SW 1271 (cell line): ENCODE measurements around the gene MAP3K8.

Source experiments
- DNase-seq, 2 experiments: peaks; one replicate each; lab custom pipeline; 2025; lab: John Stamatoyannopoulos, UW

The MAP3K8 gene

DNA sequence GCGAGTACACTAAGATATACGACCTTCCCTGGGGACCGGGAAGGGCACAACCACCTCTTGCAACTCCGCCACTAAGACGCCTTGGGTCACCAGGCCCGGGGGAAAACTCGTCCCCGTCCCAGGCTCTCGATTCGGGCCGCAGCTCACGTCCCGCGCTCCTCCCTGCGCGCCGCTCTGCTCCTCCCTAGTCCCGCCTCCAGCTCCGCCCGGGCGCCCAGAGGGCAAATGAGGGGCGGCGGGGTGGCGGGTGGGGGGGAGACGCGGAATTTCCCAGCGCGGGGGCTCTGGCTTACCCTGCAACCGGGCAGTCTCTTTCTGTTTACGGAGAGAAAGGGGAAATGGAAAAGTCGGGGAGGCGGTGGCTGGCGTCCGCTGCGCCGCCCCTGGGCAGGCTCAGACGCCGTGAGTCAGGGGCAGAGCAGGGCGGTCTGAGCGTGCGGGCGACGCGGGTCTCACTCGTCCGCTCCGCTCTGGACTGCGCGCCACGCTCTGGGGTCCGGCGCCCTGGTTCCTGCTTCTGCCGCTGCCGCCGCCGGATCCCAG lies at the start of gene MAP3K8:
MAP3K8 (plus strand) TSS at position 455 of the 543 bp plus-strand sequence. CDS start 4,755 bp downstream, outside the sequence.
- peak; percentile 91 to 94 for DNase-seq

GRCh38 chr10:30384701-30385201 lies 49.2 kb upstream of the MAP3K8 start:
- DNase-seq: peak in 1 of 2 experiments; percentile 46

DNA sequence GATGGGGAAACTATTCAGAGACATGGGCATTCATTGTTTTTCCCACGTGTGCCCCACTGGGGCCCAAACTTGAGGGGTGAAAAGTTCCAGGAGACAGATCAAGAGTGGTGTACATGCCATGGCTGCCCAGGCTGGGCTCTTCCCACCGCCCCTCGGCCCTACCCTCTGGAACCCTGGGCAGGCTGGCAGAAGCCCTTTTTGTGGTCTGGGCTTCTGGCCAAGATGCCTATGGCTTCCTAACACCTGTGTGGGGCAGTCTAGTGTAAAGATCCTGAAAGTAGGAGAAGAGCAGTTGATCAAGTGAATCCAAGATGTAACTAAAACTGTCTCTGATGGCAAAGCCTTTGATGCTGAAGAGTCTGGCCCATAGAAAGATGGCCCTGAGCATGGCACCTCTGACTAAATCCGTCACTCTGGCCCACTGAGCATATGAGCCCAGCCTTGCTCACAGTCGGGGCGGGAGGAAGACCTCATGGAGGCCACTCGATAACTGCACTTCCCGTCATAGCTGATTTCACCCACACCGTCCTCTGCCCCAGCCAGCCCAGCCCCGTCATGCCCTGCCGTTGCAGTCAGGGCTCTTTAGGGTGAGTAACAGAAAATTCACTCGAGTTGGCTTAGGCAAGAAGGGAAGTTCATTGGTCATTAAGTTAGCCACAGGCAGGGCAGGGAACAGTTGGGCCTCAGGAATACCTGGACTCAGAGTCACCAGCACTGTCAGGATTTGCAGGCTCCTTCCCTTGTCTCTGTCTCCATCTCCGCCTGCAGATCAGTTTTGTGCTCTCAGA lies 47.0 kb upstream of the MAP3K8 start:
- no peak for DNase-seq

- DNase-seq: no peak
Observed at GRCh38 chr10:30387646-30388243, 46.2 kb upstream of the MAP3K8 start.

- no peak for DNase-seq
Observed at GRCh38 chr10:30389543-30389942, 44.4 kb upstream of the MAP3K8 start.

- no peak for DNase-seq
Observed at GRCh38 chr10:30390207-30390606, 43.8 kb upstream of the MAP3K8 start.

- DNase-seq: no peak
Observed at GRCh38 chr10:30391266-30391665, 42.7 kb upstream of the MAP3K8 start.

DNA sequence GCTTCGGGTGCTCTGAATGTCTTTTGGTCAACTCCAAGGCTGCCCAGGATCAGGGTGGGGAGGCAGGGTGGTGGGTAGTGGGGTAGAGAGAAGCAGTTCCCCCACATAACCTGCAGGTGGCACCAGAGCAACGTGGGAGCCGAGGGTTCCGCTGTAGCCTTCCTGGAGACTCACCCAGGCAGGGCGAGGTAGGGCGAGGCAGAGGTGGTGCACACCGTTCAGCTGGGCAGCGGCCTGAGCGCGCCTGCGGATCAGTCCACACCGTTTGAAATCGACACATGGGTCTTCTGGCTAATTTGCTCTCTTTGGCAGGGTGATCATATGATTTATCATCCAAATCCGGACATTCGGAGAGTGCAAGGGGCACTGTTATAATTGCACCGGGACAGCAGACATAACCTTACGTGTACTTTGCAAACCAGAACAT lies 41.4 kb upstream of the MAP3K8 start:
- peak; percentile 29 to 62 for DNase-seq

DNA sequence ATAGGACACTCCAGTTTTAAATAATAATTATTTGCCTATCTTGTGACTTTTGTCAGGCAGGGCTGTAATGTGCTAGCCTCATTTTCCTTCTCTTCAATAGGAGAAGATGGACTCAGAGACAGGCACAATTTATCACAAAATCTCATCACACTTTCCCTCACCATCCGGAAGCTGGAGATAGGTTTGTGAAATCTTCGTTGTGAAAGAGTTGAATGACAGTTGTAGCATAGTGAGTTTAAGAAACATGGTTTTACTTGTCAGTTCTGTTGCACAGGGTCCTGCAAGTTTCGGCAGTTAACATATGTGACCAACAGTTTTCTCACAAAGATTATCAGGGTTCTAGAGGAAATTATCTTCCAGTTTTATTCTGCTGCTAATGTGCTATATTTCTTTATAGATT lies 37.7 kb upstream of the MAP3K8 start:
- DNase-seq: no peak

- DNase-seq: no peak
Observed at GRCh38 chr10:30396698-30397097, 37.3 kb upstream of the MAP3K8 start.

GRCh38 chr10:30398193-30398592 lies 35.8 kb upstream of the MAP3K8 start:
- DNase-seq: no peak

GRCh38 chr10:30398788-30399187 lies 35.2 kb upstream of the MAP3K8 start:
- DNase-seq: no peak

- no peak for DNase-seq
Observed at GRCh38 chr10:30403494-30403893, 30.5 kb upstream of the MAP3K8 start.

DNA sequence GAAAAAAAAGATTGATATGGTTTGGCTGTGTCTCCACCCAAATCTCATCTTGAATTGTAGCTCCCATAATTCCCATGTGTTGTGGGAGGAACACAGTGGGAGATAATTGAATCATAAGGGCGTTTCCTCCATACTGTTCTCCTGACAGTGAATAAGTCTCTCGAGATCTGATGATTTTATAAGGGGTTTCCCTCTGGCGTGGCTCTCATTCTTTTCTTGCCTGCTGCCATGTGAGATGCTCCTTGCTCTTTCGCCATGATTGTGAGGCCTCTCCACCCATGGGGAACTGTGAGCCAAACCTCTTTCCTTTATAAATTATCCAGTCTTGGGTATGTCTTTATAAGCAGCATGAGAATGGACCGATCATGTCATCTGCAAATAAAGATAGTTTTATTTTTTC lies 29.4 kb upstream of the MAP3K8 start:
- DNase-seq: no peak

- no peak for DNase-seq
Observed at GRCh38 chr10:30411263-30411662, 22.7 kb upstream of the MAP3K8 start.

DNA sequence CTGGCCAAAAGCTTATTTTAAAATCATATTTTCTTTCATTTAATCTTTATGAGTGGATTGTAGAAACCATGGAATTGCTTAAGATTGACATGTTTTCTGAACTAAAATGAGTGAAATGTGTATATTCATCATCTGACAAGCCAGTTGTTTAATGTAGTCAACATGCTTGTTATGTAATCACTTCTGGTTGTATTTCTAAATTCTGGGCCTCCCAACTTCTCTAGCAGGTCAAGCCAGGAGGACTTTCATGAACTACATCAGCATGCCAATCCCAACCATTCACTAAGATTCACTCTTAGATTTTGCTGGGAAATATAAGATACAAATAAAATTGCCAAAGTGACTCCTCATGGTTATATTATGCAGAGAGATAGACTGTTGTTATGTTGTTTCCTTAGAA lies 21.1 kb upstream of the MAP3K8 start:
- DNase-seq: no peak

- DNase-seq: peak; percentile 58 to 79
Observed at GRCh38 chr10:30413996-30414576, 19.9 kb upstream of the MAP3K8 start.

DNA sequence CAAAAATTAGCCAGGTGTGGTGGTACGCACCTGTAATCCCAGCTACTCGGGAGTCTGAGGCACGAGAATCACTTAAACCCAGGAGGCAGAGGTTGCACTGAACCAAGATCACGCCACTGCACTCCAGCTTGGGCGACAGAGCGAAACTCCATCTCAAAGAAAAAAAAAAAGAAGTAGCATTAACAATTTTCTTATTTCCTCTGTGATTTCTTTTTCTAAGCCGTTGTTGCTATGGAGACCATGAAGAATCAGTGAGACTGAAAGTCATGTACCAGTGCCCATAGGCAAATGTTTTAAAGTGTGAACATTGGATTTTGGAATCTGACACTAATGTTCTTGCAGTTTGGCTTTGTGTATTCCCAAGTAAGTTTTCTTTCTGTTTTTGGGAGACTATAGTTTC lies 18.4 kb upstream of the MAP3K8 start:
- DNase-seq: no peak

- DNase-seq: no peak
Observed at GRCh38 chr10:30417301-30417700, 16.7 kb upstream of the MAP3K8 start.

GRCh38 chr10:30420266-30420665 lies 13.7 kb upstream of the MAP3K8 start:
- DNase-seq: no peak

DNA sequence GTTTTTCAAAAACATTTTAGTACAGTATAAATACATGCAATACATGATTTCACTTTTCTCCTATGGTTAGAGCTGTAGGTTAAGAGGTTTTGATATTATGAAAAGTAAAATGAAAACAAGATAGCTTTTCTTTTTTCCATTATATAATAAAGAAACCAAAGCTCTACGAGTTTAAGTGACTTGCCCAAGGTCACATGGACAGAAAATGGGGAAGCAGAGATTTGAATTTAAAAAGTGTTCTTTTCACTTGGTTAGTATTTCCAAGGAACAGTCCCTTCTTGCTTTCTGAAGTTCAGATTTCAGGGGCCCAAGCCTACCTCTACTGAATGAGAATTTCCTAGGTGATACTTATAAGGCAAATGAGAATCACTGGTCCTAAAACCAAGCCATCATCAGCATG lies 13.2 kb upstream of the MAP3K8 start:
- no peak for DNase-seq

- DNase-seq: no peak
Observed at GRCh38 chr10:30422151-30422695, 11.8 kb upstream of the MAP3K8 start.
